ENCODE measurements around the gene GPHA2. TPM values are rescaled to one million over a fixed set of nuclear protein-coding genes. Genes with fewer than 3 reads are reported as not detected.

The GPHA2 gene
- total RNA-seq, 1 donor from 2014 or later: not detected

- intact Hi-C loops (cut with DNase I): no loop called here
- no peak for DNase-seq (ENCODE audit: low spot score)
Observed at GRCh38 chr11:64932324-64932723, 3.4 kb downstream of the GPHA2 start.

- DNase-seq (ENCODE audit: low spot score): no peak
- intact Hi-C loops (cut with DNase I): no loop called here
Observed at GRCh38 chr11:64931290-64931689, 4.4 kb downstream of the GPHA2 start.

GRCh38 chr11:64930340-64930739 is 5.4 kb downstream of the GPHA2 start:
- DNase-seq (ENCODE audit: low spot score): no peak
- intact Hi-C loops (cut with DNase I): no loop called here

- intact Hi-C loops (cut with DNase I): loop anchor here (5.0 kb wide), 1 partner anchor 83 kb away; the partner anchor contains the start of gene ARL2
- DNase-seq (ENCODE audit: low spot score): no peak
Observed at GRCh38 chr11:64929625-64930024, 6.1 kb downstream of the GPHA2 start.

- intact Hi-C loops (cut with DNase I): loop anchor here (5.0 kb wide), 1 partner anchor 83 kb away; the partner anchor contains the start of gene ARL2
- DNase-seq (ENCODE audit: low spot score): no peak
Observed at GRCh38 chr11:64928957-64929356, 6.7 kb downstream of the GPHA2 start.

- DNase-seq (ENCODE audit: low spot score): no peak
- intact Hi-C loops (cut with DNase I): loop anchor here (5.0 kb wide), 1 partner anchor 86 kb away; the partner anchor contains the start of gene ARL2
Observed at GRCh38 chr11:64926689-64927088, 9.0 kb downstream of the GPHA2 start.

GRCh38 chr11:64925536-64926436 is 9.9 kb downstream of the GPHA2 start:
- intact Hi-C loops (cut with DNase I): loop anchor here (5.0 kb wide), 1 partner anchor 87 kb away; the partner anchor contains the start of gene ARL2
- DNase-seq (ENCODE audit: low spot score): no peak

- intact Hi-C loops (cut with DNase I): loop anchor here (1.0 to 5.0 kb wide), 2 partner anchors 87 to 102 kb away; partner anchors contain the start of genes ARL2 and SNX15
- DNase-seq (ENCODE audit: low spot score): no peak
Observed at GRCh38 chr11:64924910-64925284, 10.8 kb downstream of the GPHA2 start.

- intact Hi-C loops (cut with DNase I): loop anchor here (1.0 kb wide), 1 partner anchor 103 kb away; the partner anchor contains the start of gene SNX15
- DNase-seq (ENCODE audit: low spot score): peak; percentile 96
Observed at GRCh38 chr11:64923944-64924909, 11.5 kb downstream of the GPHA2 start, which contains the start of gene PPP2R5B. Gene PPP2R5B, plus strand, starts transcription at chr11:64924689. Its CDS starts 1,046 bp downstream, at chr11:64925735.

- intact Hi-C loops (cut with DNase I): no loop called here
- DNase-seq (ENCODE audit: low spot score): no peak
Observed at GRCh38 chr11:64923151-64923661, 12.5 kb downstream of the GPHA2 start.

- DNase-seq (ENCODE audit: low spot score): no peak
- intact Hi-C loops (cut with DNase I): no loop called here
Observed at GRCh38 chr11:64921384-64921783, 14.3 kb downstream of the GPHA2 start.

- no peak for DNase-seq (ENCODE audit: low spot score)
- intact Hi-C loops (cut with DNase I): no loop called here
Observed at GRCh38 chr11:64920124-64920523, 15.6 kb downstream of the GPHA2 start.

- intact Hi-C loops (cut with DNase I): no loop called here
- DNase-seq (ENCODE audit: low spot score): no peak
Observed at GRCh38 chr11:64919627-64920026, 16.1 kb downstream of the GPHA2 start.

- DNase-seq (ENCODE audit: low spot score): no peak
- intact Hi-C loops (cut with DNase I): no loop called here
Observed at GRCh38 chr11:64918017-64918416, 17.7 kb downstream of the GPHA2 start.

GRCh38 chr11:64917663-64917995 is 18.1 kb downstream of the GPHA2 start:
- intact Hi-C loops (cut with DNase I): no loop called here
- DNase-seq (ENCODE audit: low spot score): no peak

- intact Hi-C loops (cut with DNase I): no loop called here
- peak; percentile 99 for DNase-seq (ENCODE audit: low spot score)
Observed at GRCh38 chr11:64916775-64917662, 18.7 kb downstream of the GPHA2 start, which contains the start of gene ATG2A. Gene ATG2A, minus strand, starts transcription at chr11:64917209. Its CDS starts 74 bp downstream, at chr11:64917135.

GRCh38 chr11:64916040-64916774 is 19.5 kb downstream of the GPHA2 start:
- intact Hi-C loops (cut with DNase I): no loop called here
- peak; percentile 84 for DNase-seq (ENCODE audit: low spot score)

GRCh38 chr11:64915376-64915887 is 20.3 kb downstream of the GPHA2 start:
- intact Hi-C loops (cut with DNase I): no loop called here
- no peak for DNase-seq (ENCODE audit: low spot score)
